ENCODE measurements around the gene FBXL22.
"Not testable (repeated sequence)": the region's sequence is repeated elsewhere in the genome, so short reads cannot be mapped to it uniquely, and the experiment has no call there.

Gene FBXL22

DNA sequence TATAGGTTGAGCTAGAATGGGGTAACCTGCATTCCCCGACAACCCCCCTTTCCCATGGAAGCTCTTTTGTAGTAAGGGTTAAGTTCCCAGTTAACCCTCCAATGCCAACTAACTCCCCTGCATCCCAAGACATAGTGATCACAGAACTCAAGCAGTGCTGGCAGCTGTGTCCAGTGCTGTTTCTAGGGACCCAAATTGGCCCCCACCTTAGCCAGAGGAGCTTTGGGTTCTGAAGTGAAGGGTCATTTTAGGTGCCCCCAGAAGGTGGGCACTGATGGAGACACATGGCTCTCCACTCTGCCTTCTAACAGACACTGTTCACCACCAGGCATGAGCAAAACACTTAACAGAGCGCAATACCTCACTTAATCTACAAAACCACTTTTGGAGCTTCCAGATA, 7.1 kb downstream of the FBXL22 start:
- Histone ChIP-seq H3K27me3 (ENCODE audit: control insufficient read depth, insufficient read depth, low read length) (no peaks in the 10 kb centered on the region), H3K36me3 (ENCODE audit: insufficient read depth, low read length) (peaks cover 14% of the 10 kb centered on the region), H3K9me3 (replicated peaks; ENCODE audit: low read length) (no peaks in the 10 kb centered on the region), H3K9ac (ENCODE audit: low read depth, low read length) (no peak overlapping the region), H3K4me3 (ENCODE audit: low read length) (no peak overlapping the region), H3K4me1 (ENCODE audit: control insufficient read depth, insufficient read depth, low read length) (peaks cover 17% of the 10 kb centered on the region), H3K4me2 (ENCODE audit: low read length) (no peak overlapping the region)

DNA sequence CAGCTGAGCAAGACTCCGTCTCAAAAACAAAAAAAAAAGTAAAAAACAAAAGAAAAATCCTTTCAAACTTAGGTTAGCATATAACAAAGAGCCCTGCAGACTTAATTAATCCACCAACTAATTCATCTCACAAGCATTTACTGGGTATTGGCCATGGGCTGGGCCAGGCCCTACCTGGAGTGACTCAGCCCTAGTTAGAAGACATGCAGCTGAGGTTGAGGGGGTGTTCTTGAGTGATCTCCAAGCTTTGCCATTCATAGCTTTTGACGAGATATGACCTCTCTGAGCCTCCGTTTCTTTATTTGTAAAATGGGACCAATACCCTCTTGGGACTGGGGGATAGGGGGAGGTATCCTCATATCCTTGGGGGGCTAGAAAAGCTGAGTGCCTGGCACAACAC, 7.8 kb downstream of the FBXL22 start:
- Histone ChIP-seq H3K36me3 (ENCODE audit: insufficient read depth, low read length) (peaks cover 18% of the 10 kb centered on the region), H3K27me3 (ENCODE audit: control insufficient read depth, insufficient read depth, low read length) (no peaks in the 10 kb centered on the region), H3K9ac (ENCODE audit: low read depth, low read length) (no peak overlapping the region), H3K4me1 (ENCODE audit: control insufficient read depth, insufficient read depth, low read length) (peaks cover 10% of the 10 kb centered on the region), H3K9me3 (replicated peaks; ENCODE audit: low read length) (no peaks in the 10 kb centered on the region), H3K4me3 (ENCODE audit: low read length) (no peak overlapping the region), H3K4me2 (ENCODE audit: low read length) (no peak overlapping the region)

DNA sequence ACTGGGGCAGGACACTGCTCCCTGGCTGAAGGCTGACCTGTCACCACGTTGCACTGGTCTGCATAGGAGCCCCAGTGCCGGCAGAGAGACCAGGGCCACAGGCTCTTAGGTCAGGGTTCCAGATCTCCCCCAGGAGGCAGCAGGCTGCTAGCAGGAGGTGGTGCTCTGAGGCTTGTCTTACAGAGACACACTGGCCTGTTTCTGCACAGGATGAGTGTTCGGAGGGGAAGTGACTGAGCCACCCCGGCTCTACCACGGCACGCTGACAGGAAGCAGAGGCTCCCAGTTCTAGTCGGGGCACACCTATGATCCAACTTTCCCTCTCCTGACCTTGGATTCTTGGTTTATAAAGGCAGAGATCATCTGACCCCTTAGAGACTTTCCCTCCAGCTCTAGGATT, 8.6 kb downstream of the FBXL22 start:
- peaks cover 18% of the 10 kb centered on the region for H3K36me3 ChIP-seq (ENCODE audit: insufficient read depth, low read length)
- no peaks in the 10 kb centered on the region for H3K27me3 ChIP-seq (ENCODE audit: control insufficient read depth, insufficient read depth, low read length)
- no peak overlapping the region for H3K9ac ChIP-seq (ENCODE audit: low read depth, low read length)
- no peaks in the 10 kb centered on the region for H3K9me3 ChIP-seq (replicated peaks; ENCODE audit: low read length)
- no peak overlapping the region for H3K4me3 ChIP-seq (ENCODE audit: low read length)
- H3K4me2 ChIP-seq (ENCODE audit: low read length), result no peak overlapping the region
- H3K4me1 ChIP-seq (ENCODE audit: control insufficient read depth, insufficient read depth, low read length), result peaks cover 11% of the 10 kb centered on the region

DNA sequence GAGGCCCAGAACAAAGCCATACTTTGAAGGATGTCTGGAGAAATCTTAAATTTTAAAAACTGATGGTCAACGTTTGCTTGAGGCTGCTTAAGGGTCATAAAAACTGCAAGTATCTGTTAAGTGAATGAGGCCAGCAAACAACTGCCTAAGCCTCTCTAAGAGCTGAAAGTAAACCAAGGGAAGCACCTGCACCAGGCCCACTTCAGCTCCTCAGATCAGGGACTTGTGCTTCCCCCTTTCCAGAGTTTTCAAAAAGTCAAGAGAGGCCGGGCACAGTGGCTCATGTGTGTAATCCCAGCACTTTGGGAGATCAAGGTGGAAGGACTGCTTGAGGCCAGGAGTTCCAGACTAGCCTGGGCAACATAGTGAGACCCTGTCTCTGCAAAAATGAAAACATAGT, 9.1 kb downstream of the FBXL22 start:
- Histone ChIP-seq H3K4me3 (ENCODE audit: low read length) (no peak overlapping the region), H3K9me3 (replicated peaks; ENCODE audit: low read length) (no peaks in the 10 kb centered on the region), H3K27me3 (ENCODE audit: control insufficient read depth, insufficient read depth, low read length) (no peaks in the 10 kb centered on the region), H3K4me2 (ENCODE audit: low read length) (no peak overlapping the region), H3K9ac (ENCODE audit: low read depth, low read length) (no peak overlapping the region), H3K36me3 (ENCODE audit: insufficient read depth, low read length) (peaks cover 18% of the 10 kb centered on the region), H3K4me1 (ENCODE audit: control insufficient read depth, insufficient read depth, low read length) (peaks cover 16% of the 10 kb centered on the region)

DNA sequence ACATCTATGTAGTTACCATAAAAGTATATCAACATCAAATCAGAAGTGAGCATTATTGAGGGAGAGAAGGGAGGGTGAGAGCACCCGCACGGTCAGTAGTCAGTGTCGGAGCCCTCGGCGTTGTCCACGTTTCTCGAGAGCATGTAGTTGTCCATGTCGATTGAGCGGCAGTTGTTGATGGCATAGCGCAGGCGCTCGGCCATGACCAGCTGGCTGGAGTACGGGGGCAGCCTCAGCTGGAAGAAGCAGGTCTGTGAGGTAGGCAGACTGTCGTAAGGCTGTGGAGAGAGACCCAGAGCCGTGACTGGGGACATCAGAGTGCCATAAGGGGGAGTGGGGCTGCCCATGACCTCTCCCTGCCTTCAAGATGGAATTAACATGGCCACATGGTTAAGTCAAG, 11.8 kb downstream of the FBXL22 start:
- Histone ChIP-seq H3K4me3 (ENCODE audit: low read length) (no peak overlapping the region), H3K9ac (ENCODE audit: low read depth, low read length) (no peak overlapping the region), H3K36me3 (ENCODE audit: insufficient read depth, low read length) (peaks cover 26% of the 10 kb centered on the region), H3K9me3 (replicated peaks; ENCODE audit: low read length) (no peaks in the 10 kb centered on the region), H3K27me3 (ENCODE audit: control insufficient read depth, insufficient read depth, low read length) (no peaks in the 10 kb centered on the region), H3K4me2 (ENCODE audit: low read length) (no peak overlapping the region), H3K4me1 (ENCODE audit: control insufficient read depth, insufficient read depth, low read length) (peaks cover 16% of the 10 kb centered on the region)

DNA sequence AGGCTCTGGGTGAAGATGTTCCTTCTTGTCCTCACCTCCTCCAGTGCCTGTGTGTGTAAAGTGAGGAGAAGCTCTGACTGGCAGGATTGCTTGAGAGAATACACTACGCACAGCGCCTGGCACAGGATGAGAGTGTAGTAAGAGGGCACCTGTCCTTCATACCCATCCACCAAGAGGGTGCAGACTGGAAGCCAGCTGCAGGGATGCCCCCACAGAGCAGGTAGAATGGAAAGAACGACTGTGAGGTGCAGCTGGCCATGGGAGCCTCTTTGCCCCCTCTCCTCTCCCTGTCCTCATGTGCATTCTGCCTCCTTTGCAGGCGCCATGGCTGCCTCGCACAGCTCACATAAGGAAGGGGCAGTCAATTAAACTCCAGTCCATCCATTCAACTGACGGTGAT, 12.3 kb downstream of the FBXL22 start:
- H3K27me3 ChIP-seq (ENCODE audit: control insufficient read depth, insufficient read depth, low read length), result no peaks in the 10 kb centered on the region
- H3K4me2 ChIP-seq (ENCODE audit: low read length), result no peak overlapping the region
- H3K4me3 ChIP-seq (ENCODE audit: low read length), result no peak overlapping the region
- peaks cover 26% of the 10 kb centered on the region for H3K36me3 ChIP-seq (ENCODE audit: insufficient read depth, low read length)
- no peak overlapping the region for H3K9ac ChIP-seq (ENCODE audit: low read depth, low read length)
- peaks cover 16% of the 10 kb centered on the region for H3K4me1 ChIP-seq (ENCODE audit: control insufficient read depth, insufficient read depth, low read length)
- H3K9me3 ChIP-seq (replicated peaks; ENCODE audit: low read length), result no peaks in the 10 kb centered on the region

DNA sequence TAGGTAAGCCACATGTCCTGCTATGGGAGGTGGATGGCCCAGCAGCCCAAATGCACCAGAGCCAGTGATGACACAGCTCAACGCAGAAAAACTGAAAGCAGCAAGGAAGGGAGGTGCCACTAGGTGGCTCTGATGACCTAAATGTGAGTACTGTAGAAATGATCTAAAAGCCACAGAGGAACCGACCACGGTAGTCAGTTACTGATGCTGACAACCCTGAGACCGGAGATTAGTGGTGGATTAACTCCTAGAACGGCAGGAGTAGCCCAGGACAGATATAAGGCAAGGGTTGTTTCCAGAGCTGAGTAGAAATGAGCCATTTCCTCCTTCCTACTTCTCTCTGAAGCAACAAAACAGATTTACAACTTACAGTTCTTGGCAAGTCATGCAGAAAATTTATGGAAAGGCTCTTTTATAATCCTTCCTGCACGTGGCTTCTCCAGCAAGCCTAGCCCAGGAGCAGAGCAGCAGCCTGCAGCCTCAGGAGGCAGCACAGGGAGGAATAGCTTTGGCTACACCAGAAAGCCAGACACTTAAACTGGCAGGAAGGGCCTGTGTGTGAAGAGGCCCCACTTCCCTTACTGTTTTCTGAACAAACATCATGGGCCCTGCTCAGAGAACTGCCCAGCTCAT, 13.1 kb downstream of the FBXL22 start:
- no peak overlapping the region for H3K9ac ChIP-seq (ENCODE audit: low read depth, low read length)
- no peaks in the 10 kb centered on the region for H3K27me3 ChIP-seq (ENCODE audit: control insufficient read depth, insufficient read depth, low read length)
- H3K4me1 ChIP-seq (ENCODE audit: control insufficient read depth, insufficient read depth, low read length), result peaks cover 16% of the 10 kb centered on the region
- no peak overlapping the region for H3K4me3 ChIP-seq (ENCODE audit: low read length)
- peak overlapping the region; percentile 22 for H3K4me2 ChIP-seq (ENCODE audit: low read length)
- peaks cover 26% of the 10 kb centered on the region for H3K36me3 ChIP-seq (ENCODE audit: insufficient read depth, low read length)
- no peaks in the 10 kb centered on the region for H3K9me3 ChIP-seq (replicated peaks; ENCODE audit: low read length)

DNA sequence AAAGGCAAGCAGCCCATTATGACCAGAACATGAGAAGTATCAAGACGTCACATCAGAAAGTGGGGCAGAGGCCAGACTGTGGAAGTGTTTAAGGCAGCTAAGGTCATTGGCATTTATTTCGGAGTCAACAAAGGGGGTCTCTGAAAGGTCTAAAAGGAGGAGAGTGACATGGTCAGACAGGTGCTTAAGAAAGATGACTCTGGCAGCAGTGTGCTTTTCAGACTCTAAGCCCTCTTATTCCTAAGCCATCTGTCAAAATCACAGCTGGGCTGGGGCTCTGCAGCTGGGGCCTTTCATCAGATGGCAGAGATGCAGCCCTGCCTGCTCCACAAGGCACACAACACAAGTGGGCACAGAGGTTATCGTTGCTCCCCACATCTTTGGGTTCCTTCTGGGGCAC, 14.0 kb downstream of the FBXL22 start:
- Histone ChIP-seq H3K36me3 (ENCODE audit: insufficient read depth, low read length) (peaks cover 29% of the 10 kb centered on the region), H3K9me3 (replicated peaks; ENCODE audit: low read length) (no peaks in the 10 kb centered on the region), H3K4me2 (ENCODE audit: low read length) (no peak overlapping the region), H3K4me3 (ENCODE audit: low read length) (no peak overlapping the region), H3K27me3 (ENCODE audit: control insufficient read depth, insufficient read depth, low read length) (no peaks in the 10 kb centered on the region), H3K9ac (ENCODE audit: low read depth, low read length) (no peak overlapping the region), H3K4me1 (ENCODE audit: control insufficient read depth, insufficient read depth, low read length) (peaks cover 16% of the 10 kb centered on the region)

DNA sequence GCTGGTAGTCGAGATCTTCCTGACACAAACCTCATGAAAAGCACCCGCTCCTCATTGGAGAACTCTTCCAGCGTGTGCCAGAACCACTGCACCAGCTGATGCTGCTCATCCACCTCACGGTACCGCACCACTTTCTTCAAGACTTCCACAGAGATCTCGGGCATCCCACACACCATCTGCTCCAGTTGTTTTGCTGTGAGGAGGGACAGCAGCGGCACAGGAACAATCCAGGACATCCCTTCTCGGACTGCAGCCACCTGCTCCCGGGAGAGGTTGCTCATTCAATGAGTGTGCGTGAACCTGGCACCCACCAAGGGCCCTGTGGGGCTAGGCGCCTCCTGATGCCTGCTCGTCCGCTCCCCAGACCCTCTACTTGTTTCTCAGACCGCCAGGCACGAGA, 15.1 kb downstream of the FBXL22 start:
- Histone ChIP-seq H3K4me3 (ENCODE audit: low read length) (no peak overlapping the region), H3K4me1 (ENCODE audit: control insufficient read depth, insufficient read depth, low read length) (peaks cover 16% of the 10 kb centered on the region), H3K27me3 (ENCODE audit: control insufficient read depth, insufficient read depth, low read length) (no peaks in the 10 kb centered on the region), H3K4me2 (ENCODE audit: low read length) (no peak overlapping the region), H3K9ac (ENCODE audit: low read depth, low read length) (no peak overlapping the region), H3K36me3 (ENCODE audit: insufficient read depth, low read length) (peaks cover 35% of the 10 kb centered on the region), H3K9me3 (replicated peaks; ENCODE audit: low read length) (no peaks in the 10 kb centered on the region)

DNA sequence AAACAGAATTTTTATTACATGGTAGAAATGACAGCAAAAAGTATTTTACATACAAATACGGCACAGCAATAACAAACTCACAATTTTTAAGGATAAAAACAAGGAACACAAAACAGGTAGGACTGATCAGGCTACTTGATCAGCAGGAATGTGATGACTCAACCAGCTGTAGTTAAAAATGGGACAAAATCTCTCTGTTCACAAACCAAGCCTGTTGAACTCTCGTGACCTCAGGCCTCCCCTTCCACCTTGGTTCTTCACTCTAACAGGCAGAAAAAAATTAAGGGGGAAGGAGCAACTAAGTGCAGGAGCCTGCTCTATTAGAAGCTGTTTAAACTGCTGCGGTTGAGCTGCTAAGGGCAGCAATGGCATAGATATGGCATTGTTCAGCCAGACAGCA, 18.7 kb downstream of the FBXL22 start:
- H3K9me3 ChIP-seq (replicated peaks; ENCODE audit: low read length), result no peaks in the 10 kb centered on the region
- H3K4me2 ChIP-seq (ENCODE audit: low read length), result no peak overlapping the region
- H3K4me1 ChIP-seq (ENCODE audit: control insufficient read depth, insufficient read depth, low read length), result peaks cover 8% of the 10 kb centered on the region
- no peak overlapping the region for H3K4me3 ChIP-seq (ENCODE audit: low read length)
- no peak overlapping the region for H3K9ac ChIP-seq (ENCODE audit: low read depth, low read length)
- H3K27me3 ChIP-seq (ENCODE audit: control insufficient read depth, insufficient read depth, low read length), result no peaks in the 10 kb centered on the region
- peaks cover 17% of the 10 kb centered on the region for H3K36me3 ChIP-seq (ENCODE audit: insufficient read depth, low read length)

DNA sequence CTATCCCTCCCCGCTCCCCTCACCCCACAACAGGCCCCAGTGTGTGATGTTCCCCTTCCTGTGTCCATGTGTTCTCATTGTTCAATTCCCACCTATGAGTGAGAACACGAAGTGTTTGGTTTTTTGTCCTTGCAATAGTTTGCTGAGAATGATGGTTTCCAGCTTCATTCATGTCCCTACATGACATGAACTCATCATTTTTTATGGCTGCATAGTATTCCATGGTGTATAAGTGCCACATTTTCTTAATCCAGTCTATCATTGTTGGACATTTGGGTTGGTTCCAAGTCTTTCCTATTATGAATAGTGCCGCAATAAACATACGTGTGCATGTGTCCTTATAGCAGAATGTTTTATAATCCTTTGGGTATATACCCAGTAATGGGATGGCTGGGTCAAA, 20.0 kb downstream of the FBXL22 start:
- H3K27me3 ChIP-seq (ENCODE audit: control insufficient read depth, insufficient read depth, low read length), result not testable (repeated sequence)
- peaks cover 13% of the 10 kb centered on the region for H3K36me3 ChIP-seq (ENCODE audit: insufficient read depth, low read length)

DNA sequence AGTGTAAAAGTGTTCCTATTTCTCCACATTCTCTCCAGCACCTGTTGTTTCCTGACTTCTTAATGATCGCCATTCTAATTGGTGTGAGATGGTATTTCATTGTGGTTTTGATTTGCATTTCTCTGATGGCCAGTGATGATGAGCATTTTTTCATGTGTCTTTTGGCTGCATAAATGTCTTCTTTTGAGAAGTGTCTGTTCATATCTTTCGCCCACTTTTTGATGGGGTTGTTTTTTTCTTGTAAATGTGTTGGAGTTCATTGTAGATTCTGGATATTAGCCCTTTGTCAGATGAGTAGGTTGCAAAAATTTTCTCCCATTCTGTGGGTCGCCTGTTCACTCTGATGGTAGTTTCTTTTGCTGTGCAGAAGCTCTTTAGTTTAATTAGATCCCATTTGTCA, 20.4 kb downstream of the FBXL22 start:
- not testable (repeated sequence) for H3K9ac ChIP-seq (ENCODE audit: low read depth, low read length); H3K4me1 ChIP-seq (ENCODE audit: control insufficient read depth, insufficient read depth, low read length); H3K9me3 ChIP-seq (replicated peaks; ENCODE audit: low read length); H3K4me3 ChIP-seq (ENCODE audit: low read length); H3K27me3 ChIP-seq (ENCODE audit: control insufficient read depth, insufficient read depth, low read length); H3K4me2 ChIP-seq (ENCODE audit: low read length)
- peaks cover 12% of the 10 kb centered on the region for H3K36me3 ChIP-seq (ENCODE audit: insufficient read depth, low read length)

More for the DNA sequence above, 20.0 kb downstream of the FBXL22 start:
- H3K9ac ChIP-seq (ENCODE audit: low read depth, low read length); H3K9me3 ChIP-seq (replicated peaks; ENCODE audit: low read length); H3K4me2 ChIP-seq (ENCODE audit: low read length); H3K4me1 ChIP-seq (ENCODE audit: control insufficient read depth, insufficient read depth, low read length); H3K4me3 ChIP-seq (ENCODE audit: low read length): not testable (repeated sequence)
